ENCODE measurements around the gene SH3BP1. TPM values are rescaled to one million over a fixed set of nuclear protein-coding genes. Genes with fewer than 3 reads are reported as not detected.

SH3BP1 gene
- total and polyA plus RNA-seq, 2 of the 13 experiments (the other 11 are each of a cell fraction or from before 2014, with no cell fraction given), result 8.4 to 18.5 TPM

GRCh38 chr22:37674951-37675929, 35.8 kb downstream of the SH3BP1 start, which contains the start of gene LGALS1 (continued):
- peak; percentile 72; the same call in 1 of the 2 replicates for TF ChIP-seq ZBED4 (CRISPR knock-in tag; IDR thresholded peaks at IDR 0.05; ENCODE audit: borderline replicate concordance)
- TF ChIP-seq ZSCAN12 (CRISPR knock-in tag; IDR thresholded peaks at IDR 0.05), result no peak
- TF ChIP-seq ZSCAN22 (CRISPR knock-in tag; IDR thresholded peaks at IDR 0.05), result no peak
- TF ChIP-seq BRF2 (CRISPR knock-in tag; IDR thresholded peaks at IDR 0.05), result no peak
- no peak for TF ChIP-seq HBP1 (CRISPR knock-in tag; IDR thresholded peaks at IDR 0.05; ENCODE audit: low read depth)
- no peak; the same call in 1 of the 2 replicates for TF ChIP-seq ZGPAT (CRISPR knock-in tag; IDR thresholded peaks at IDR 0.05)
- TF ChIP-seq KIAA2018 (CRISPR knock-in tag; IDR thresholded peaks at IDR 0.05; ENCODE audit: borderline replicate concordance), result no peak

All from HepG2 (cell line).